Measurements from ENCODE around the gene PTPN13.
A peak's percentile ranks its signal among the peaks of the same experiment; 100 is the strongest.

The PTPN13 gene

GRCh38 chr4:86593688-86594558 lies at the start of gene PTPN13:
PTPN13 (plus strand) TSS chr4:86594315; CDS start chr4:86635257, 40,942 bp downstream.
- peak; percentile 83 to 100 (median 99) for DNase-seq

GRCh38 chr4:86547140-86547539 lies 47.0 kb upstream of the PTPN13 start:
- no peak for DNase-seq

- no peak for DNase-seq
Observed at GRCh38 chr4:86549163-86549788, 44.8 kb upstream of the PTPN13 start.

GRCh38 chr4:86551387-86551786 lies 42.7 kb upstream of the PTPN13 start:
- no peak for DNase-seq

GRCh38 chr4:86554646-86555045 lies 39.5 kb upstream of the PTPN13 start:
- no peak for DNase-seq

- DNase-seq: no peak
Observed at GRCh38 chr4:86556791-86557415, 37.2 kb upstream of the PTPN13 start.

- no peak for DNase-seq
Observed at GRCh38 chr4:86557526-86557925, 36.6 kb upstream of the PTPN13 start.

GRCh38 chr4:86558258-86558657 lies 35.9 kb upstream of the PTPN13 start:
- DNase-seq: no peak

GRCh38 chr4:86558797-86559196 lies 35.3 kb upstream of the PTPN13 start:
- no peak for DNase-seq

GRCh38 chr4:86560447-86560846 lies 33.7 kb upstream of the PTPN13 start:
- no peak for DNase-seq

- DNase-seq: no peak
Observed at GRCh38 chr4:86561256-86561655, 32.9 kb upstream of the PTPN13 start.

- no peak for DNase-seq
Observed at GRCh38 chr4:86563416-86563815, 30.7 kb upstream of the PTPN13 start.

GRCh38 chr4:86564795-86565194 lies 29.3 kb upstream of the PTPN13 start:
- DNase-seq: peak in 1 of 56 donors; percentile 10

GRCh38 chr4:86565651-86566050 lies 28.5 kb upstream of the PTPN13 start:
- no peak for DNase-seq

GRCh38 chr4:86569103-86569870 lies 24.8 kb upstream of the PTPN13 start:
- no peak for DNase-seq

- DNase-seq: no peak
Observed at GRCh38 chr4:86579941-86580340, 14.2 kb upstream of the PTPN13 start.

- no peak for DNase-seq
Observed at GRCh38 chr4:86582410-86582809, 11.7 kb upstream of the PTPN13 start.

- DNase-seq: no peak
Observed at GRCh38 chr4:86586160-86586572, 7.9 kb upstream of the PTPN13 start.

- no peak for DNase-seq
Observed at GRCh38 chr4:86586626-86587380, 7.3 kb upstream of the PTPN13 start.

- no peak for DNase-seq
Observed at GRCh38 chr4:86587381-86588140, 6.6 kb upstream of the PTPN13 start.
